ENCODE data around the gene SSBP3.

- no peak for TF ChIP-seq EZH2 (IDR thresholded peaks at IDR 0.05; ENCODE audit: low read depth, unreplicated experiment)
- TF ChIP-seq STAT1 (IDR thresholded peaks at IDR 0.05; ENCODE audit: unreplicated experiment), result no peak
- TF ChIP-seq REST (IDR thresholded peaks at IDR 0.05; ENCODE audit: unreplicated experiment), result no peak
- no peak for TF ChIP-seq POLR2AphosphoS5 (IDR thresholded peaks at IDR 0.05; ENCODE audit: low read depth)
- TF ChIP-seq CTCF (conservative IDR thresholded peaks at IDR 0.05; ENCODE audit: low read depth in 2 of 2), result no peak
- TF ChIP-seq EZH2phosphoT487 (IDR thresholded peaks at IDR 0.05; ENCODE audit: unreplicated experiment), result no peak
- TF ChIP-seq ZNF331 (CRISPR knock-in tag; IDR thresholded peaks at IDR 0.05; ENCODE audit: low read depth), result no peak
- TF ChIP-seq NANOG (IDR thresholded peaks at IDR 0.05; ENCODE audit: borderline replicate concordance), result no peak
- no peak for TF ChIP-seq CREB1 (CRISPR knock-in tag; IDR thresholded peaks at IDR 0.05; ENCODE audit: low read depth)
- TF ChIP-seq JUNB (IDR thresholded peaks at IDR 0.05; ENCODE audit: unreplicated experiment), result no peak
Measured at GRCh38 chr1:54345116-54345515, 61.1 kb downstream of the SSBP3 start.
